Endothelial cell of umbilical vein (primary cell): ENCODE measurements around the gene VWA7. TPM values are rescaled to one million over a fixed set of nuclear protein-coding genes. Genes with fewer than 3 reads are reported as not detected.

Experiments
- BruUV-seq: library from RNA; stranded (reverse); fragments of 400-500 nt; replicated peaks from 2 replicates; lab custom pipeline; 2021; lab: Mats Ljungman, UMichigan
- CTCF ChIA-PET: fragments of 300-600, 350-600 bp; sonication (Branson Sonifier 250); formaldehyde crosslinking; loops from one replicate; lab custom pipeline; 2021; ENCODE audit warnings: antibody characterized with exemption, inconsistent platforms; lab: Charles Lee
- POLR2A ChIA-PET: fragments of 300-600, 350-600 bp; sonication (Branson Sonifier 250); formaldehyde crosslinking; loops from one replicate; lab custom pipeline; 2021; ENCODE audit warnings: antibody characterized with exemption, inconsistent platforms; lab: Charles Lee
- DNase-seq: peaks from one replicate; pipeline ENCODE4 v3.0.0-alpha.2; 2011; ENCODE audit warnings: low read depth, low spot score
- FAIRE-seq: peaks from 2 replicates; lab custom pipeline; 2011; peaks lifted over from hg19 to GRCh38; lab: Jason Lieb, UNC
- H2AFZ ChIP-seq: 2 replicates; pipeline ENCODE4 v1.6.0; 2012; ENCODE audit warnings: low read depth, low read length, control low read depth, inconsistent platforms
- H3K27ac ChIP-seq: 2 replicates; pipeline ENCODE4 v1.5.1; 2011; ENCODE audit warnings: low read depth, mild to moderate bottlenecking, control low read depth, low read length, moderate library complexity; ENCODE audit not compliant: insufficient read depth
- H3K27me3 ChIP-seq, 2 experiments: 2 replicates each; pipeline versions ENCODE4 v1.6.0 to v1.6.1; 2011; ENCODE audit warnings: low read length in 2 of 2, mixed read lengths in 1 of 2; ENCODE audit not compliant: control insufficient read depth in 2 of 2, insufficient read depth in 2 of 2
- H3K36me3 ChIP-seq, 2 experiments: 2 replicates in 1 of 2; 3 replicates in 1 of 2; pipeline ENCODE4 v1.5.1; 2011; ENCODE audit warnings: low read length in 2 of 2, mild to moderate bottlenecking in 1 of 2, moderate library complexity in 1 of 2; ENCODE audit not compliant: control insufficient read depth in 2 of 2, insufficient read depth in 2 of 2; ENCODE audit errors: extremely low read depth in 1 of 2
- H3K4me1 ChIP-seq: 3 replicates; pipeline ENCODE4 v1.5.1; 2011; ENCODE audit warnings: mild to moderate bottlenecking, low read length; ENCODE audit not compliant: control insufficient read depth, insufficient read depth; ENCODE audit errors: extremely low read depth
- H3K4me2 ChIP-seq: 2 replicates; pipeline ENCODE4 v1.6.1; 2011; ENCODE audit warnings: low read length, control low read depth, mixed read lengths; ENCODE audit not compliant: insufficient read depth
- H3K4me3 ChIP-seq, 3 experiments: fragments of 200-600 bp in 1 of 3; sonication (generic), shearing (Covaris generic) in 1 of 3; replicated peaks in 1 of 3; 2 replicates each; pipeline ENCODE4 v1.5.1; 2011 to 2016; ENCODE audit warnings: control low read depth in 3 of 3, low read length in 3 of 3, mild to moderate bottlenecking in 2 of 3, inconsistent platforms in 1 of 3, low read depth in 1 of 3, moderate library complexity in 1 of 3; ENCODE audit not compliant: insufficient read depth in 1 of 3
- H3K79me2 ChIP-seq: 2 replicates; pipeline ENCODE4 v1.6.0; 2012; ENCODE audit warnings: low read length, inconsistent platforms; ENCODE audit not compliant: control insufficient read depth, insufficient read depth
- H3K9ac ChIP-seq: replicated peaks from 2 replicates; pipeline ENCODE3; 2011; ENCODE audit warnings: low read length, control low read depth; ENCODE audit not compliant: insufficient read depth; ENCODE audit errors: extremely low read depth
- H3K9me1 ChIP-seq: replicated peaks from 3 replicates; pipeline ENCODE4 v1.6.0; 2011; ENCODE audit warnings: mild to moderate bottlenecking, low read length; ENCODE audit not compliant: control insufficient read depth, insufficient read depth; ENCODE audit errors: extremely low read depth
- H3K9me3 ChIP-seq: replicated peaks from 2 replicates; pipeline ENCODE4 v1.5.1; 2012; ENCODE audit warnings: low read length, inconsistent platforms; ENCODE audit not compliant: control insufficient read depth, insufficient read depth
- H4K20me1 ChIP-seq: replicated peaks from 2 replicates; pipeline ENCODE3; 2011; ENCODE audit warnings: mild to moderate bottlenecking, low read length; ENCODE audit not compliant: control insufficient read depth, insufficient read depth; ENCODE audit errors: extremely low read depth
- CTCF ChIP-seq, 2 donors: IDR thresholded peaks; 1 replicate in 1 of 2; 2 replicates in 1 of 2; pipeline ENCODE4 v1.5.1; 2011; ENCODE audit warnings: low read length in 2 of 2, mild to moderate bottlenecking in 2 of 2, moderate library complexity in 2 of 2, control low read depth in 1 of 2, inconsistent platforms in 1 of 2, low read depth in 1 of 2; ENCODE audit not compliant: insufficient read depth in 1 of 2; ENCODE audit errors: extremely low read depth in 1 of 2
- FOS ChIP-seq: IDR thresholded peaks from 2 replicates; pipeline ENCODE4 v1.6.1; 2011; ENCODE audit warnings: mild to moderate bottlenecking, low read length, moderate library complexity, borderline replicate concordance; ENCODE audit not compliant: insufficient read depth
- MYC ChIP-seq: IDR thresholded peaks from one replicate; pipeline ENCODE4 v1.6.1; 2011; ENCODE audit warnings: mild to moderate bottlenecking, low read depth, low read length
- POLR2AphosphoS5 ChIP-seq: IDR thresholded peaks from 2 replicates; pipeline ENCODE4 v1.6.1; 2012; ENCODE audit warnings: low read depth, mild to moderate bottlenecking, control low read depth, low read length, moderate library complexity; ENCODE audit not compliant: insufficient read depth
- dilution Hi-C: fragments of 300-500 bp; cut with MboI; formaldehyde crosslinking; loops from one replicate; pipeline ENCODE4 v1.15.0; 2019; ENCODE audit warnings: low sequenced_read_pairs; ENCODE audit not compliant: extremely low pct_ligation_motif_present
- intact Hi-C: fragments of 100-400 bp; cut with micrococcal nuclease; formaldehyde crosslinking; loops from one replicate; pipeline ENCODE4 v1.10.0; 2022
- polyA plus RNA-seq, 4 experiments: library from polyadenylated mRNA; depleted of rRNA in 3 of 4; stranded (reverse) in 3 of 4; unstranded in 1 of 4; fragments of >200 nt; gene quantifications; 2 replicates each; pipeline versions ENCODE4 v1.2.1 to v1.2.3, GENCODE V29; 2011 to 2012; ENCODE audit warnings: missing spikeins in 1 of 4
- total RNA-seq: library from RNA; stranded (reverse); gene quantifications from 2 replicates; pipeline ENCODE4 v1.2.3, GENCODE V29; 2021

The VWA7 gene
- total and polyA plus RNA-seq, 2 donors (not counting 3 experiments of a cell fraction or from before 2014, with no cell fraction given), result 0.11 to 0.51 TPM

- BruUV-seq, result no TSS peak
- Histone ChIP-seq H3K27ac (no peak overlapping the region), H3K4me3 (no peak overlapping the region), H3K9me1 (no peaks in the 10 kb centered on the region), H3K27me3 (no peaks in the 10 kb centered on the region), H2AFZ (no peak overlapping the region), H3K9me3 (no peaks in the 10 kb centered on the region), H3K4me1 (peaks cover 15% of the 10 kb centered on the region), H3K9ac (no peak overlapping the region), H3K36me3 (no peaks in the 10 kb centered on the region), H4K20me1 (no peaks in the 10 kb centered on the region), H3K79me2 (peaks cover 18% of the 10 kb centered on the region), H3K4me2 (no peak overlapping the region)
- POLR2A ChIA-PET, result no interaction called here
- FAIRE-seq (no peak), DNase-seq (no peak)
- no peak for TF ChIP-seq MYC
- no peak for TF ChIP-seq POLR2AphosphoS5
- no peak for TF ChIP-seq CTCF (IDR thresholded peaks at IDR 0.05; ENCODE audit: extremely low read depth in 1 of 2, insufficient read depth in 1 of 2, low read depth in 1 of 2, low read length in 2 of 2)
- TF ChIP-seq FOS, result no peak
- CTCF ChIA-PET, result interaction anchor here (1.2 to 2.7 kb wide), 3 partner anchors 10 to 59 kb away, joined by 4 to 28 read pairs (median 18); partner anchors contain the start of genes HSPA1A, HSPA1L and LSM2
- intact Hi-C loops, result loop anchor here (1.0 kb wide), 1 partner anchor 9 kb away; the partner anchor contains the start of gene LSM2
- dilution Hi-C loops, result no loop called here
Observed at GRCh38 chr6:31796993-31797385, 19.9 kb upstream of the VWA7 start.
